IPS-18c (cell line): Measurements from ENCODE around the gene HIVEP3.

ENCODE experiments used
- H3K4me3 ChIP-seq: 2 replicates; pipeline ENCODE4 v1.7.0; 2013; ENCODE audit warnings: low read depth, mild to moderate bottlenecking, low read length, moderate library complexity; ENCODE audit not compliant: insufficient read depth
- H3K9me3 ChIP-seq: one replicate; pipeline ENCODE4 v1.6.1; 2013; ENCODE audit warnings: mild to moderate bottlenecking, low read length, moderate library complexity; ENCODE audit not compliant: control insufficient read depth, insufficient read depth

HIVEP3 gene

DNA sequence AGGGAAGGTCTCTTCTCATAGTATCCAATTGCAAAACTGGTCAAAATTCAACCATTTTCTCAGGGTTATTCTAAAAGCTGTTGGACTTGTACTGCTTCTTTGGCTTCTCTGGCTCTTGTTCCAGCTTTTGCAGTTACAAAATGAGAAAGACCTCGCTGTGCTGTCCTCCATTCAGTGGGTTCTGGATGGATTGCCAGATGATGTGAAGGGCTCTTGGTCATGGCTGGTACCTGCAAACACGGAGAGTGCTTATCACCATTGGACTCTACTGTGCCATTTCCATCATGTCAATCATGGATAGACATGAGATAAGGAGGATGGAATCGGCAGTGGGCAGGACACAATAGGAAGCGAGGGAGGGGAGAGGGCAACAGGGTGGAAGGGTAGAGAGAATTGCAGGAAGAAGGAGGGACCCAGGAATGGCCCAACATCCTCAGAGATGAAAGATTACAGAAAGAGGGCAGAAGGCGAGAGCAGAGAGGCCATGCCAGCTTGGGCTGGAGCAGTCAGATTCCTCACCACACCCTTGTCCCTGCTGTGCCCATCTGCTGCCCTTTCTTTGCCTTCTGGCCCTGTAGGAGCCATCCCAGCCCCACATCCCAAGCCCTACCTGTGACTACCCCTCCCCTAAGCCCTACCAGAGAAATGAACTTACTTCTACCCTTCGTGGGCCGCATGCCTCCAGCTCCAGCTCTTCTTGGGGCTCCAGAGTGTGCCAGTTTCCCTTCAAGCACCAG is 70.3 kb downstream of the HIVEP3 start:
- no peaks in the 10 kb centered on the region for H3K9me3 ChIP-seq
- H3K4me3 ChIP-seq: no peak overlapping the region

DNA sequence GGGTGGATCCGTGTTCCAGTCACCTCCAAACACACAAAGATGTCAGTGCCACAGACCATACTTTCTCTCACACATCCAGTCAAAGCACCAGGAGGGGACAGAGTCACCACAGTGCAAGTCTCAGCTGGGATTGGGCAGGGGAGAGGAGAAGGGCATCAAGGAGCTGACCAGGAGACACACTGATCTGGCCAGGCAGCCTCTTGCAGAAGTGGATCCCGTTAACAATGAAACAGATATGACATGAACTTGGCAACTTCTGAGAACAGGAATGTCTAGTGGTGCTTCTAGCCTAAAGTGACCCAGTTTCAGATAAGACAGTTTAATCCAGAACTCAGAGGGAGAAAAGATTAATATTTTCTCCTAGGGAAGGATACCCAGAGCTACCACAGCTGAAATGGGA is 71.0 kb downstream of the HIVEP3 start:
- Histone ChIP-seq H3K9me3 (no peaks in the 10 kb centered on the region), H3K4me3 (no peak overlapping the region)

DNA sequence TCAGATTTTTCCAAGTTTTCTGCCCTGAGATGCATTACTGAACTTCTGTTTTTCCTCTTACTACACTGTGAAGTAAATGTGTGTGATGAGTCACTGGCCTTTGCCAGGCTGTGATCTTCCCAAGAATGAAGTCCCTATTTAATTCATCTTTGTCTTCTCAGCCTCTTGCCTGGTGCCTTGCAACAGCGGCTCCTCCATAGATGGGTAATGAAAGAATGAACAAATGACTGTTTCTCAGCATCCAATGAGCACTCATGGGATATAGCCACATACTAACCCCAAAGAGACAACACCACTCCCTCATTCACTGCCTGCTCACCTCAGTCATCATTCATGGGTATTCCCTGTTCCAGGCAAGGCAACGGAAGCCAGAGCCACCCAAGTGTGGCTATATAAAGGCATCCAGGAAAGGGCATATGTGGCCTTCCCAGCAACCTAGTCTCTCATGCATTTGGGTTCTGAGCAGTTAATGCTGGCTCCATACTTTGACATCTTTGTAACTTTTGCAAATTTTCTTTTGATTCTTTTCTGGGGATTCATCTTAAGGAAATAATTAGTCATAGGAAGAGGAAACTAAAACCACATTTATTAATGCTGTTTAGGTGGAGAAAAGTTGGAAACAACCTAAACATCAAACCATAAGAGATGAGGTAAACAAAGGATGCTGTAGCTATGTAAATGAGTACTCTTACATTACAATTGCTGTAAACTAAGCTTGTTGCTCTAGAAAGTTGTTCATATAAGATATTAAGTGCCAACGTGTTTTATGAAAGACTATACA is 71.9 kb downstream of the HIVEP3 start:
- Histone ChIP-seq H3K4me3 (no peak overlapping the region), H3K9me3 (no peaks in the 10 kb centered on the region)

DNA sequence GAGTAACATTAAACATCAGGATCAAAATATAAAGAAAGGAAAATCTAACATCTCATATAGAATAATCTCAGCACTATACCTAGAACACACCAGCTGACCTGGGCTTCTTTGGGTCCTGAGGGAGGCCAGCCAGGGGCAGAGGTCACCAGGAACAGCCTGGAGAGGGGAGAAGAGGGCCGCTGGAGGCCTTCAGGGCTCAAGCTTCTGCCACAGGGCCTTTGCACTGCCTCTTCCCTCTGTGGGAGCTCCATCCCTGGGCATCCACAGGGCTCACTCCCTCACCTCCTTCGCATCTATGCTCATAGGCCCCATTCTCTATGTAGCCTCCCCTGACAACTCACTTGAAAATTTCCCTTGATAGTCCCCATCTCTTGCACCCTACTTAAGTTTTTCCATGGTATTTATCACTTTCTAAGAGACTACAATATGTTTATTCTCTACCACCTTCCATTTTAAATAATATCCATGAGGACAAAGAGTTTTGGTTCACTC is 73.9 kb downstream of the HIVEP3 start:
- Histone ChIP-seq H3K4me3 (no peak overlapping the region), H3K9me3 (no peaks in the 10 kb centered on the region)

DNA sequence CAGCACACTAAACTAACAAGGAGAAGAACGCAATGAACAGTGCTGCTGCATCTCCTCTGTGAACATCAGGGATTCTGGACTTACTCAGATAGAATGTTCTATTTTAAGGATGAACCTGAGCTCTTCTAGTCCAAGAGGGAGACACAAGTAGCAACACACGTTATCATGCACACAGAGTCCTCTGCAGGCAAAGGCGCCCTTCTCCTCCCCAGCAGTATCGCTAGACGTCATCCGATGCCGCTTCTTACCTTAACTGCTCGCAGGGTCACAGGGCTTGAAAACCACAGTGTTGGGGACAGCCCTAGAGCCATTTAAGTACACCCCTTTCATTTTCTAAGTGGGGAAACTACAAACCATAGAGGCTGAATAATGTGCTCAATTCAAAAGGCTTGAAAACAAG is 74.5 kb downstream of the HIVEP3 start:
- no peaks in the 10 kb centered on the region for H3K9me3 ChIP-seq
- H3K4me3 ChIP-seq: no peak overlapping the region

DNA sequence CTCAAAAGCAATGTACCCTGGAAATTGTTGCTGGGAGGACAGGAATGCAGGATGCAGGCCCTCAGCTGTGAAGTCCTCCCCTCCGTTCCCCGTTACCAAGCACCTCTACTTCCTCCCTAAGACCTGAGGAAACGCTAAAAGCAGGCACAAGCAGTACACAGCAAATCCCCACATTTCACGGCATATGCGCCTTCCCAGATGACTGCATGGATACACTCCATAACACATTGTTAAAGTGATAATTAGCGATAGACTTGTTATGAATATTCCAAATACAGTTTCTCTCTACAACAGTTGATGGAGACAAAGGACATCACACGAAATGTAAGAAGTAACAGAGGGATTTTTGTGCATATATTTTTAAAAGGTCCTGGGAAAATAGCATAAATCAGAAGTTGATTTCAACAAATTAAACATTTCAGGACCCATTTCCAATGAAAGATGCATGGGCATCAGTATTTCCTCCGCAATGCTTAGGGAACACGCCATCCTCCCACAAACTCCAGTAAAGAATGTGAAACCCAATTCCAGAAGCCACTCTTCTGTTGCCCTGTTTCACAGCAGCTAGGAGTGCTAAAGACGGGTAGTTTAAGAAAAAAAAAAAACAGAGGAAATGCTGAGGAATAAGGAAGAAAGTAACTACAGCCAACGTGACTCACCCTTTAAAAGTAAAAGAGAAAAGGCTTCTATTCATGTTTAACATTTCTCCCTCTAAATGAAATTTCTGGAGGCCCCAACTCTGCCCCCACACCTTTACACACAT is 75.5 kb downstream of the HIVEP3 start:
- no peak overlapping the region for H3K4me3 ChIP-seq
- no peaks in the 10 kb centered on the region for H3K9me3 ChIP-seq

DNA sequence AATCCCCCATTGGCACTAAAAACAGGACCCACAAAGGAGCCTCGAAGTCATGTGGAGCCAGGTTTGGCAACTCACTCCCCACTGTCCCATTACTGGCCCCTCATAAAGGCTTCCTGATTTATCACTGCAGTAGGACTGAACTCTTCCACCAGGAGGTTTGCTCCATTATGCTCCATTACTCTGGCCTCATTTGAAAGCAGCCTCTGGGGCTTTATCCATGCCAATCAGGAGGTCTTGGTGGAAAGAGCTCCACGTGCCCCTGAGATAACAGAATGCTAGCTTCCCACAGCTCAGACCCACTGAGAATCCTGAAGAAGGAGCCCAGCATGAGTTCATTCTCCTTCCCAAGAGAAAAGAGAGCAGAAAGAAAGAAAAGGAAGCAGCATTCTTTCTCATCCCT is 76.4 kb downstream of the HIVEP3 start:
- Histone ChIP-seq H3K9me3 (no peaks in the 10 kb centered on the region), H3K4me3 (no peak overlapping the region)

DNA sequence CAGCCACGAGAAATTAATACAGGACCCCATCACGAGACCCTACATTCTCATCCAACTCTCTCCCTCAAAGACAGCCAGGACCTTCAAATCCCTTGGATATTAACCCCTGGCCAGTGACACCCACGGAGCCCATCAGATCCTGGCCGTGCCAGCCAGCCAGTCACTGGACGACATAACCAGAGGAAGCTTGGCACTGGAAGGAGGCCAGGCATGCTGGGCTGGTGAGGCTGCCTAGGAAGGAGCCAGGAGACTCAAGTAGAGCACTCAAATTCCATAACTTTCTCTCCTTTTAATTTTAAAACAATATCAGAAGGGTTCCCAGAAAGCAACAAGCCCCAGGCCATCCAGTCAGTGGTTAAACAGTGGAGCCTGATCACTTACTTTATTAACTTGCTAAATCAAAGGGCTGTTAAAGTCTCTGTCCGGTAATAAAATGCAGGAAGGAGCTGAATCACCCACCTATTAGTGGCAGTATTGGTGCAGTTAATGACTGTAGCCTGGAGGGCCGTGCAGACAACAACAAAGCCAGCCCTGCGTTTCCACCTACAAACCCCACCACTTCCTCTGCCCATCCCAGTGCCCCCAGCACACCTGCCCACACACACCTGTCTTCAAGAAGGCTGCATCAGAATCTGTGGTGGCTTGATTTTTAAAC is 78.0 kb downstream of the HIVEP3 start:
- Histone ChIP-seq H3K4me3 (no peak overlapping the region), H3K9me3 (no peaks in the 10 kb centered on the region)

DNA sequence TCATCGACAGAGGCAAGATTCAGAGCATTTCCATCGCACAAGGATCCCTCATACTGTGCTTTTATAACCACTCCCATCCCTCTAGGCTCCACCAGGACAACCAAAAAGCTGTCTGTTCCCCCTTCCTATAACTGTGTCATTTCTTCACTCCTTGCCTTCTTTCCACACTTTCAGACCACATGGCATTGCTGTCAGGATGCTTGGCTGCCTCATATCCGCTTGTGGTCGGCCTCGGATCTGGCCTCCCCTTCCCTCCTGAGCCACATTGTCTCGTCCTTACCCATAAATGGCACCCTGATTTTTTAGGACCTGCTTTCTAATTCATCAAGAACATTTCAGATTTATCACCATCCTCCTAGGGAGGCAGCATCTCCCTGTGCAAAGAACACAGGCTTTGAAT is 80.5 kb downstream of the HIVEP3 start:
- Histone ChIP-seq H3K9me3 (no peaks in the 10 kb centered on the region), H3K4me3 (no peak overlapping the region)

DNA sequence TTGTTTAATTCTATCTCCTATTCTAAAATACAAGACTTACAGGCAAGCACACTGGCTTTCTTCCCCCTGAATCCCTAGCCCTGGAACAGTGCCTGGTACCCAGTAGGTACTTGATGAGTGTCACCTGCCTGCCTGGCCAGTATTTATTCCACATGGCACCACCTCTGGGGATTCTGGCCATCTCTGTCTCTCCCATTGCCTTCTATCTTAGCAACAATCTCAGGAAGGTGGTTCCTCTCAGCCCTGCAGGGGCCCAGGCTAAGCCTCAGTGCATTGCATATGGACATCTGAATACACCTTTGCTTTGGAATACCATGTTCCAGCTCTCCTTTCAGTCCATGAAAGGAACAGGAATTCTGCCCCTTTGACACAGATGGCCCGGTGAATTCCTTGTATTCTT is 81.0 kb downstream of the HIVEP3 start:
- Histone ChIP-seq H3K4me3 (no peak overlapping the region), H3K9me3 (no peaks in the 10 kb centered on the region)

DNA sequence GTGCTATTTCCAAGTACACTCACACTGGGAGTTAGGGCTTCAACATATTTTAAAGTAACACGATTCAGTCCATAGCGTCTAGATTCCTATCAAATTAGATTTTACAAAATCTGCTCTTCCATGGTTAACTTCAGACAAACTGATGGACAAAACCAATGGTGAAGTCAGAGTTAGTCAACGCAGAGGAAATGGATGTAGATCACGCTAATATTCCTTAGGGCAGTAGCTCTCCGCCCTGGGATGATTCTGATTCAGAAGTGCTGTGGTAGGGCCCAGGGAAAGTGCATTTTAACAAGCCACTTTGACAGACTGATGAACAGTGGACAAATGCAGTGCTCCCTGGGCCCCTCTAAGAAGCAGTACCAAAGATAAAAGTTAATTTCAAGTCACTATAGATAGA is 83.2 kb downstream of the HIVEP3 start:
- H3K9me3 ChIP-seq: no peaks in the 10 kb centered on the region
- no peak overlapping the region for H3K4me3 ChIP-seq

DNA sequence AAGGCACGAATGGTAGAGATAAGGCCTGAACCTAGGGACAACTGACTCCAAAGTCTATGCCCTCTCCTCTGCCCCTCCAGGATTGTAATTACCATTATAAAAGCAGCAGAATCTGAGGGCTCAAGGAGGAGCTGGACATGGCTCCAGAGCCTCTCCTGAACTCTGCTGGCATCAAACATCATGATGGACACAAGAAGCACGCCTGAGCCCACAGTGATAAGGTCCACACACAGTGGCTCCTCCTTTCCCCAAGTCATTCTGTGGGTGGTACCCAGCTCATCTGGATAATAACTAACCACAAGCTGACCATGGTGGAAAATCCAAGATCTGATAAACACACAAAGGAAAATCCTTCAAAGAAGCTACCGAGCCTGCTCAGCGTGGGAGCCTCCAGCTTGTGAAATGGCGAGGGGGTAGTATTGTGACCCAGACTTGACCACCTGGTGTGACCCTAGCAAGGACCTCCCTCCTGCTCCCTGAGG is 85.2 kb downstream of the HIVEP3 start:
- H3K9me3 ChIP-seq: no peaks in the 10 kb centered on the region
- H3K4me3 ChIP-seq: no peak overlapping the region

DNA sequence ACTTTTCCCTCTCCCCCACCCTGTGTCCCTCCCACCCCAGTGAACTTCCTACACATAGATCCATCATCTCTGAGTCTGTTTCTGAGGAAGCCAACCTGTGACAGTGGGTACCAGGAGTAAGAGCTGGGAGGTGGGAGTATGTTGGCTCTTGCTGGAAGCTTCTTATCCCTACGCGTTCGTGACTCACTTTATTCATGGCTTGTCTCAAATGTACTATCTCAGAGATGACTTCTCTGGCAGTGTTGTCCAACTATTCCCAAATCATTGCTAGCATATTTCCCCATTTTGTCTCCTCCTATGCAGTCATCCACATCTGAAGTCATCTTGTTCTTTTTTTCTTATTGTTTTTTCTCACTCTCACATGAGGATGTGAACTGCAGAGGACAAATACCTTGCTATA is 88.0 kb downstream of the HIVEP3 start:
- H3K9me3 ChIP-seq: no peaks in the 10 kb centered on the region
- no peak overlapping the region for H3K4me3 ChIP-seq

DNA sequence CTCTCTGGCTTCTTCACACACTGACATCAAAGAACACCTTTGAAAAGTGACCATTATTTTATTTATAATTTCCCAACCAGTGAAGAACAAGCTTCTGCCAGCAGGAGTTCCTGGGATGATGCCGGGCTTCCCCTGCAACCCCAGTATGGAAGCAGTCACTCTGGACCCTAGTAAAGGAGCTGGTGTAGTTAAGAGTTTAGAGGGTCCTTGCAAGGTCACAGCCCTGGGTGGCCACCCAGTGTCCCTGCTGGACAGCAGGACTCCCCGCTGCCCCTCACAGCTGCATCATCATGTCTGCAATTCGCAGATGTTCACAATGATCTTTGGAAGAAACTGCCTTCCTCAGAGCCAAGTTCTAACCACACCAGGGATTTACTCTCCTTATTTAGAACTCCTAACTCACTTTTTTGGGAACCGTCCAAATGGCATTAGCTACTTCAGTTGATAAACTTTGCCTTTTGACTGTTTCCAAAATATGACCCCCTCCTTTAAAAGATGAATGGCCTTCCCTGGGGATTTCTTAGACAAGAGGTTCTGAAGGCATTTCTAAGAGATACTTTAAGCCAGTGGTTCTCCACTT is 90.6 kb downstream of the HIVEP3 start:
- Histone ChIP-seq H3K9me3 (no peaks in the 10 kb centered on the region), H3K4me3 (no peak overlapping the region)

DNA sequence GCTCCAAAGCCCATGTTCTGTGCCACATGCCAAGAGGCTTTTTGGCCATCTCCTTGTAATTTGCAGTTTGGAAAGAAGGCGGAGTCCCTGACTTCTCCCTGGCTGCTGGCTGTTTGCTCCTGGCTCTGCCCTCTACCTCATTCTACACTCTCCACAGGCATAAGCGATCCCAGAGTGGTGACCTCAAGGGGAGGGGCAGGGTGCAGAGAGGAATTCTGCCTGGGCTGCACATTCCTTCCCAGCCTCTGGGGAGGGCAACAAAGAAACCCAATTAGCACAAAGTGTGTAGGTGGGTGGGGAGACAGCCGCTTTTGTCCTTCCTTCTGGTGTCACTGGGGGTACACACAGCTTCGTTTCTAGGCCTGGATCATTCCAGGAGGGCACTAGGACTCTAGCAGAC is 95.3 kb downstream of the HIVEP3 start:
- Histone ChIP-seq H3K4me3 (no peak overlapping the region; the same call in 1 of the 2 replicates), H3K9me3 (no peaks in the 10 kb centered on the region)

DNA sequence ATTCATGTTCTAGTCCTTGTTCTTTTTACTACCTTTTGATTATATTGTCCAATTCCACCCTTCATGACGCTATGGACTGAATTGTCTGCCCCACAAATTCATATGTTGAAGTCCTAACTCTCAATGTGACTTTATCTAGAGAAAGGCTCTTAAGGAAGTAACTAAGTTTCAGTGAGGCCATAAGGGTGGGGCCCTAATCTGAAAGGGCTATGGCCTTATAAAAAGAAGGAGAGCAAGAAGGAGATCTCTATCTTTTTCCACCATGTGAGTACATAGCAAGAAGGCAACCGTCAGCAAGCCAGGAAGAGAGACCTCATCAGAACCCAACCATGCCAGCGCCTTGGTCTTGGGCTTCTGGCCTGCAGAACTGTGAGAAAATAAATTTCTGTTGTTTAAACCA is 95.9 kb downstream of the HIVEP3 start:
- Histone ChIP-seq H3K9me3 (no peaks in the 10 kb centered on the region), H3K4me3 (no peak overlapping the region)

DNA sequence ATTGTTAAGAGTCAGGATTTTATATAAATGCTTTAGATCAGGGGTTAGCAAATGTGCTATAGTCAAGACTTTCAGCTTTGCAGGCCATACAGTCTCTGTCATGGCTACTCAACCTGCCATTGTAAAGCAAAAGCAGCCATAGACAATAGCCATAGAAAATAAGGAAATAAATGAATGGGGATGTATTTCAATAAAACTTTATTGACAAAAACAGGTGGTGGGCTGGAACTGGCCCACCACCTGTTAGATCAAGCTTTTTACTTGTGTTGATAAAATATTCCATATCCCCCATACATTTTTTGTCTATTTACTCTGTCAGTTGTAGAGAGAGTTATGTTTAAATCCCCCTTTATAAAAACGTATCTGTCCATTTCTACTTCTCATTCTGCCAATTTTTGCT is 98.9 kb downstream of the HIVEP3 start:
- Histone ChIP-seq H3K9me3 (no peaks in the 10 kb centered on the region), H3K4me3 (no peak overlapping the region)
